IMR-90 (cell line): Measurements from ENCODE around the gene TLCD1. TPM values are rescaled to one million over a fixed set of nuclear protein-coding genes. Genes with fewer than 3 reads are reported as not detected.

Experiments
- ATAC-seq: fragments of 200-7000 bp; cut with Tn5 transposase; 2 replicates; pipeline ENCODE4 v1.9.1; 2020; ENCODE audit warnings: low read depth, mild to moderate bottlenecking, moderate library complexity
- BruUV-seq: library from RNA; stranded (reverse); fragments of 400-500 nt; replicated peaks from 2 replicates; lab custom pipeline; 2021; lab: Mats Ljungman, UMichigan
- CTCF ChIA-PET: fragments of 300-600 bp; formaldehyde crosslinking; extraction: SDS; loops from one replicate; lab custom pipeline; 2021; ENCODE audit warnings: antibody characterized with exemption; lab: Yijun Ruan, JAX
- POLR2A ChIA-PET: fragments of 300-600 bp; sonication (Branson Sonifier 250); formaldehyde crosslinking; loops from one replicate; lab custom pipeline; 2022; ENCODE audit warnings: antibody characterized with exemption; ENCODE audit not compliant: unreplicated experiment; lab: Charles Lee
- DNase-seq: peaks from one replicate; pipeline ENCODE4 v3.0.0; 2013
- H2AFZ ChIP-seq: replicated peaks from 2 replicates; pipeline ENCODE3; 2013; ENCODE audit warnings: low read length, mild to moderate bottlenecking; ENCODE audit not compliant: poor library complexity
- H2AK5ac ChIP-seq: 2 replicates; pipeline ENCODE4 v1.6.1; 2013; ENCODE audit warnings: low read depth, low read length, inconsistent platforms
- H2AK9ac ChIP-seq: replicated peaks from 2 replicates; pipeline ENCODE3; 2013; ENCODE audit warnings: mild to moderate bottlenecking, low read depth, low read length, moderate library complexity; ENCODE audit not compliant: poor library complexity
- H2BK120ac ChIP-seq: 2 replicates; pipeline ENCODE4 v1.6.1; 2013; ENCODE audit warnings: low read depth, low read length, inconsistent platforms
- H2BK15ac ChIP-seq: 3 replicates; pipeline ENCODE4 v1.6.1; 2013; ENCODE audit warnings: low read depth, low read length, inconsistent platforms
- H2BK20ac ChIP-seq: 2 replicates; pipeline ENCODE4 v1.6.1; 2013; ENCODE audit warnings: low read depth, mild to moderate bottlenecking, inconsistent platforms, low read length, moderate library complexity
- H2BK5ac ChIP-seq: 2 replicates; pipeline ENCODE4 v1.6.1; 2013; ENCODE audit warnings: mild to moderate bottlenecking, low read depth, low read length, inconsistent platforms; ENCODE audit not compliant: poor library complexity, severe bottlenecking
- H3K14ac ChIP-seq: replicated peaks from 2 replicates; pipeline ENCODE4 v1.6.1; 2013; ENCODE audit warnings: low read depth, low read length, inconsistent platforms
- H3K18ac ChIP-seq: 2 replicates; pipeline ENCODE4 v1.6.1; 2013; ENCODE audit warnings: low read depth, low read length, control low read depth
- H3K23ac ChIP-seq: 2 replicates; pipeline ENCODE4 v1.6.1; 2013; ENCODE audit warnings: low read depth, low read length, inconsistent platforms
- H3K27ac ChIP-seq: 2 replicates; pipeline ENCODE4 v1.5.1; 2013; ENCODE audit warnings: mild to moderate bottlenecking, control low read depth, low read length; ENCODE audit not compliant: insufficient read depth
- H3K27me3 ChIP-seq: 2 replicates; pipeline ENCODE4 v1.6.1; 2013; ENCODE audit warnings: low read length; ENCODE audit not compliant: control insufficient read depth, insufficient read depth
- H3K36me3 ChIP-seq: 2 replicates; pipeline ENCODE4 v1.6.1; 2013; ENCODE audit warnings: low read length, mixed read lengths; ENCODE audit not compliant: control insufficient read depth, insufficient read depth
- H3K4ac ChIP-seq: 2 replicates; pipeline ENCODE4 v1.6.1; 2013; ENCODE audit warnings: low read depth, low read length, inconsistent platforms
- H3K4me1 ChIP-seq: 2 replicates; pipeline ENCODE4 v1.6.1; 2013; ENCODE audit warnings: low read length, mixed read lengths; ENCODE audit not compliant: control insufficient read depth, insufficient read depth
- H3K4me2 ChIP-seq: 2 replicates; pipeline ENCODE4 v1.6.1; 2013; ENCODE audit warnings: low read depth, mild to moderate bottlenecking, control low read depth, low read length, moderate library complexity
- H3K4me3 ChIP-seq: 2 replicates; pipeline ENCODE4 v1.5.1; 2013; ENCODE audit warnings: low read depth, mild to moderate bottlenecking, control low read depth, low read length, moderate library complexity; ENCODE audit not compliant: insufficient read depth
- H3K56ac ChIP-seq: 2 replicates; pipeline ENCODE4 v1.6.1; 2013; ENCODE audit warnings: low read length, inconsistent platforms; ENCODE audit not compliant: insufficient read depth; ENCODE audit errors: extremely low read depth
- H3K79me1 ChIP-seq, 2 experiments: 2 replicates each; pipeline ENCODE4 v1.6.1; 2013; ENCODE audit warnings: low read length in 2 of 2, inconsistent platforms in 1 of 2, low read depth in 1 of 2
- H3K9ac ChIP-seq: 2 replicates; pipeline ENCODE4 v1.6.1; 2013; ENCODE audit warnings: low read depth, low read length, control low read depth
- H3K9me1 ChIP-seq: 2 replicates; pipeline ENCODE4 v1.6.1; 2013; ENCODE audit warnings: low read length, inconsistent platforms; ENCODE audit not compliant: insufficient read depth
- H3K9me3 ChIP-seq: 2 replicates; pipeline ENCODE4 v1.6.1; 2013; ENCODE audit warnings: low read length; ENCODE audit not compliant: control insufficient read depth, insufficient read depth
- H4K20me1 ChIP-seq: 2 replicates; pipeline ENCODE4 v1.6.1; 2013; ENCODE audit warnings: low read length, inconsistent platforms; ENCODE audit not compliant: insufficient read depth
- H4K5ac ChIP-seq: 2 replicates; pipeline ENCODE4 v1.6.1; 2013; ENCODE audit warnings: mild to moderate bottlenecking, low read depth, low read length, control low read depth
- H4K8ac ChIP-seq, 2 experiments: 2 replicates each; pipeline ENCODE4 v1.6.1; 2013; ENCODE audit warnings: low read depth in 2 of 2, low read length in 2 of 2, control low read depth in 1 of 2, inconsistent platforms in 1 of 2
- H4K91ac ChIP-seq: 2 replicates; pipeline ENCODE4 v1.6.1; 2013; ENCODE audit warnings: low read depth, low read length, inconsistent platforms; ENCODE audit not compliant: insufficient read depth
- BHLHE40 ChIP-seq: fragments of 150-350 bp; IDR thresholded peaks from 2 replicates; pipeline ENCODE4 v1.6.1; 2016; ENCODE audit warnings: mild to moderate bottlenecking, low read depth, low read length
- CEBPB ChIP-seq: IDR thresholded peaks from 2 replicates; pipeline ENCODE4 v1.6.1; 2012; ENCODE audit warnings: low read depth, low read length, improper control_type of control experiment
- CHD1 ChIP-seq: IDR thresholded peaks from 2 replicates; pipeline ENCODE4 v1.6.1; 2012; ENCODE audit warnings: low read depth, low read length, improper control_type of control experiment
- CTCF ChIP-seq: conservative IDR thresholded peaks from 2 replicates; pipeline ENCODE4 v1.5.1; 2012; ENCODE audit warnings: mild to moderate bottlenecking, low read depth, low read length, improper control_type of control experiment
- FOS ChIP-seq: fragments of 150-350 bp; IDR thresholded peaks from 2 replicates; pipeline ENCODE4 v1.6.1; 2016; ENCODE audit warnings: low read depth, low read length
- MAZ ChIP-seq: IDR thresholded peaks from 2 replicates; pipeline ENCODE4 v1.6.1; 2012; ENCODE audit warnings: low read depth, mild to moderate bottlenecking, low read length, improper control_type of control experiment, moderate library complexity, borderline replicate concordance
- MXI1 ChIP-seq: IDR thresholded peaks from 2 replicates; pipeline ENCODE4 v1.6.1; 2012; ENCODE audit warnings: low read depth, mild to moderate bottlenecking, low read length, moderate library complexity, borderline replicate concordance
- NFE2L2 ChIP-seq: fragments of 150-350 bp; IDR thresholded peaks from 2 replicates; pipeline ENCODE4 v1.6.1; 2016; ENCODE audit warnings: low read depth, mild to moderate bottlenecking, low read length
- POLR2A ChIP-seq: IDR thresholded peaks from 2 replicates; pipeline ENCODE4 v1.6.1; 2012; ENCODE audit warnings: mild to moderate bottlenecking, low read depth, low read length
- RAD21 ChIP-seq: IDR thresholded peaks from 2 replicates; pipeline ENCODE4 v1.6.1; 2012; ENCODE audit warnings: low read length, improper control_type of control experiment
- RCOR1 ChIP-seq: IDR thresholded peaks from 2 replicates; pipeline ENCODE4 v1.6.1; 2012; ENCODE audit warnings: mild to moderate bottlenecking, low read length, improper control_type of control experiment; ENCODE audit not compliant: insufficient replicate concordance
- RFX5 ChIP-seq: IDR thresholded peaks from 2 replicates; pipeline ENCODE4 v1.8.0; 2012; ENCODE audit warnings: low read depth, mild to moderate bottlenecking, low read length, moderate library complexity
- SMC3 ChIP-seq: fragments of 150-350 bp; IDR thresholded peaks from 2 replicates; pipeline ENCODE4 v1.6.1; 2016; ENCODE audit warnings: low read depth, mild to moderate bottlenecking, antibody characterized with exemption, low read length, moderate library complexity
- USF2 ChIP-seq: fragments of 150-350 bp; IDR thresholded peaks from 2 replicates; pipeline ENCODE4 v1.6.1; 2017; ENCODE audit warnings: mild to moderate bottlenecking, antibody characterized with exemption, low read length, low read depth
- WGBS, 2 experiments: methylation state at CpG; one replicate each; pipeline versions ENCODE4 v1.1.5 to v1.1.7; 2013; ENCODE audit warnings: missing lambda C conversion rate in 2 of 2; ENCODE audit not compliant: insufficient read length in 1 of 2; ENCODE audit errors: extremely low coverage in 2 of 2; 5-methylcytosine and 5-hydroxymethylcytosine counted together
- dilution Hi-C: fragments of 300-500 bp; cut with HindIII; formaldehyde crosslinking; loops from one replicate; pipeline ENCODE4 v1.14.3; 2018; ENCODE audit warnings: low sequenced_read_pairs; ENCODE audit not compliant: unreplicated experiment
- in situ Hi-C: fragments of 300-500 bp; cut with MboI; formaldehyde crosslinking; loops from 3 replicates; pipeline ENCODE4 v1.14.3; 2019; ENCODE audit warnings: low sequenced_read_pairs, inconsistent platforms, mixed read lengths
- intact Hi-C: fragments of 100-400 bp; cut with micrococcal nuclease; formaldehyde crosslinking; loops from 2 replicates; pipeline ENCODE4 v1.10.0; 2022
- polyA plus RNA-seq, 3 experiments: library from polyadenylated mRNA; depleted of rRNA; stranded (reverse); fragments of >200 nt; gene quantifications; 2 replicates each; pipeline ENCODE4 v1.2.3, GENCODE V29; 2012; ENCODE audit warnings: low replicate concordance in 1 of 3
- total RNA-seq: library from RNA; depleted of rRNA; stranded (reverse); fragments of >200 nt; gene quantifications from 2 replicates; pipeline ENCODE4 v1.2.3, GENCODE V29; 2012

The TLCD1 gene
- total and polyA plus RNA-seq, 2 of the 4 experiments (the other 2 are of a cell fraction): 3.6 to 9.3 TPM

- H3K4me2 ChIP-seq: peak overlapping the region; percentile 82
- H3K56ac ChIP-seq: 0 out of 2 replicates have a peak overlapping the region, but pooled peaks have one; percentile 29
- H3K4me3 ChIP-seq: peak overlapping the region; percentile 71
- no peak overlapping the region for H3K18ac ChIP-seq
- H3K27me3 ChIP-seq: no peaks in the 10 kb centered on the region
- ATAC-seq (peak; percentile 63), DNase-seq (peak; percentile 90)
- no peak overlapping the region for H4K5ac ChIP-seq
- no TSS peak for BruUV-seq
- H4K20me1 ChIP-seq: peaks cover 32% of the 10 kb centered on the region
- peaks cover 12% of the 10 kb centered on the region for H3K4me1 ChIP-seq
- TF ChIP-seq RFX5 (no peak), BHLHE40 (no peak), NFE2L2 (no peak), CHD1 (peak; percentile 85), MXI1 (peak; percentile 72; the same call in 1 of the 2 replicates), RAD21 (peak; percentile 100), USF2 (no peak), RCOR1 (peak; percentile 39), CTCF (peak; percentile 99), CEBPB (no peak), FOS (no peak), POLR2A (peak; percentile 62), SMC3 (peak; percentile 85), MAZ (peak; percentile 98)
- POLR2A ChIA-PET: interaction anchor here (0.6 to 1.2 kb wide), 6 partner anchors 17 to 223 kb away, joined by 3 to 6 read pairs (median 3); partner anchors contain the start of gene TRAF4
- H3K9me1 ChIP-seq: no peaks in the 10 kb centered on the region
- H3K14ac ChIP-seq: 0 out of 2 replicates have a peak overlapping the region, but pooled peaks have one; percentile 43
- CTCF ChIA-PET: interaction anchor here (0.6 to 4.0 kb wide), 30 partner anchors 8 to 530 kb away, joined by 3 to 60 read pairs (median 5); partner anchors contain the start of genes BLTP2, FLOT2 and TRAF4
- peak overlapping the region; percentile 61 for H3K27ac ChIP-seq
- H3K79me1 ChIP-seq: peaks cover 10 to 38% of the 10 kb centered on the region in 2 experiments; a peak in 3 of 4 replicates
- 0% methylated on average over 25 of the region's 57 CpGs; no CpG with 5 or more reads in 1 of the 2 experiments for WGBS, 2 experiments
- peak overlapping the region; percentile 94 for H2AK9ac ChIP-seq
- in situ Hi-C loops: no loop called here
- H2BK20ac ChIP-seq: no peak overlapping the region
- H3K23ac ChIP-seq: peak overlapping the region; percentile 79
- H3K4ac ChIP-seq: peak overlapping the region; percentile 55
- H3K9ac ChIP-seq: peak overlapping the region; percentile 52
- peak overlapping the region; percentile 96 for H2AFZ ChIP-seq
- no peaks in the 10 kb centered on the region for H3K9me3 ChIP-seq
- H4K8ac ChIP-seq: peak overlapping the region; percentile 44 to 59; a peak in 2 of 4 replicates
- H2BK15ac ChIP-seq: no peak overlapping the region
- peak overlapping the region; percentile 52; the same call in 1 of the 2 replicates for H4K91ac ChIP-seq
- H2BK120ac ChIP-seq: 0 out of 2 replicates have a peak overlapping the region, but pooled peaks have one; percentile 23
- peak overlapping the region; percentile 22 for H2BK5ac ChIP-seq
- H3K36me3 ChIP-seq: peaks cover 27% of the 10 kb centered on the region
- intact Hi-C loops: loop anchor here (1.0 to 2.0 kb wide), 4 partner anchors 23 to 384 kb away; no protein-coding TSS in a partner anchor
- dilution Hi-C loops: no loop called here
- H2AK5ac ChIP-seq: peak overlapping the region; percentile 13; the same call in 1 of the 2 replicates
These were observed 826 bp upstream of the TLCD1 start for GRCh38 chr17:28726627-28727491.
